DOHH2 (cell line): Measurements from ENCODE around the gene GFAP.

Experiments used
- H3F3A ChIP-seq: fragments of 200-600 bp; sonication (generic), shearing (Covaris generic); 2 replicates; pipeline ENCODE4 v1.6.0; 2016; ENCODE audit warnings: antibody characterized with exemption, mild to moderate bottlenecking; ENCODE audit not compliant: control insufficient read depth, insufficient read depth
- H3K27ac ChIP-seq: fragments of 200-600 bp; sonication (generic); 2 replicates; pipeline ENCODE4 v1.5.1; 2014; ENCODE audit warnings: low read depth, mild to moderate bottlenecking, low read length, moderate library complexity
- H3K27me3 ChIP-seq: fragments of 200-600 bp; sonication (generic); 2 replicates; pipeline ENCODE4 v1.6.1; 2014; ENCODE audit warnings: mild to moderate bottlenecking, low read length, mixed read lengths; ENCODE audit not compliant: control insufficient read depth
- H3K36me3 ChIP-seq: fragments of 200-600 bp; sonication (generic); 2 replicates; pipeline ENCODE4 v1.6.1; 2014; ENCODE audit warnings: mild to moderate bottlenecking, low read length, moderate library complexity, mixed read lengths; ENCODE audit not compliant: control insufficient read depth
- H3K4me1 ChIP-seq: fragments of 200-600 bp; sonication (generic); 2 replicates; pipeline ENCODE4 v1.6.1; 2014; ENCODE audit warnings: mild to moderate bottlenecking, low read length, mixed read lengths; ENCODE audit not compliant: control insufficient read depth
- H3K4me2 ChIP-seq: fragments of 200-600 bp; sonication (generic); 2 replicates; pipeline ENCODE4 v1.6.0; 2014; ENCODE audit warnings: mild to moderate bottlenecking, low read length, moderate library complexity
- H3K4me3 ChIP-seq: fragments of 200-600 bp; sonication (generic); 2 replicates; pipeline ENCODE4 v1.5.1; 2014; ENCODE audit warnings: mild to moderate bottlenecking, low read length, mixed read lengths
- H3K79me2 ChIP-seq: fragments of 200-600 bp; sonication (generic); 2 replicates; pipeline ENCODE4 v1.6.1; 2014; ENCODE audit warnings: mild to moderate bottlenecking, low read length, mixed read lengths; ENCODE audit not compliant: control insufficient read depth
- H3K9me2 ChIP-seq: fragments of 200-600 bp; sonication (generic); replicated peaks from 2 replicates; pipeline ENCODE4 v1.6.1; 2014; ENCODE audit warnings: mild to moderate bottlenecking, low read length, mixed read lengths; ENCODE audit not compliant: control insufficient read depth
- H3K9me3 ChIP-seq: fragments of 200-600 bp; sonication (generic); 2 replicates; pipeline ENCODE4 v1.6.1; 2014; ENCODE audit warnings: antibody characterized with exemption, low read length, mixed read lengths; ENCODE audit not compliant: control insufficient read depth, insufficient read depth
- H4K20me1 ChIP-seq: fragments of 200-600 bp; sonication (generic); 2 replicates; pipeline ENCODE4 v1.6.0; 2014; ENCODE audit warnings: low read depth, mild to moderate bottlenecking, antibody characterized with exemption, low read length, moderate library complexity; ENCODE audit not compliant: control insufficient read depth, insufficient read depth
- CTCF ChIP-seq: fragments of 200-600 bp; sonication (generic); IDR thresholded peaks from one replicate; pipeline ENCODE4 v1.5.1; 2014; ENCODE audit warnings: antibody characterized with exemption, mild to moderate bottlenecking, low read depth, low read length; ENCODE audit not compliant: poor library complexity, severe bottlenecking
- EZH2phosphoT487 ChIP-seq: fragments of 200-600 bp; sonication (generic); IDR thresholded peaks from 2 replicates; pipeline ENCODE4 v1.6.1; 2017; ENCODE audit warnings: borderline replicate concordance, mild to moderate bottlenecking, antibody characterized with exemption, low read length, moderate library complexity, mixed read lengths

GFAP gene

GRCh38 chr17:44898768-44899073 is 16.6 kb downstream of the GFAP start:
- H3K27me3 ChIP-seq, result peaks cover 27% of the 10 kb centered on the region
- H3K9me3 ChIP-seq, result no peaks in the 10 kb centered on the region
- H3K4me3 ChIP-seq, result peak overlapping the region; percentile 81
- H3K27ac ChIP-seq, result peak overlapping the region; percentile 72
- H3K79me2 ChIP-seq, result peaks cover 57% of the 10 kb centered on the region
- peak overlapping the region; percentile 88 for H3K4me2 ChIP-seq
- H3K36me3 ChIP-seq, result peaks cover 21% of the 10 kb centered on the region
- H3K9me2 ChIP-seq, result no peaks in the 10 kb centered on the region
- TF ChIP-seq CTCF (no peak), EZH2phosphoT487 (no peak)
- H4K20me1 ChIP-seq, result no peaks in the 10 kb centered on the region
- H3K4me1 ChIP-seq, result peaks cover 19% of the 10 kb centered on the region
- 0 out of 2 replicates have a peak, but pooled peaks cover 4% of the 10 kb centered on the region for H3F3A ChIP-seq

GRCh38 chr17:44894642-44895041 is 20.7 kb downstream of the GFAP start:
- H3K27ac ChIP-seq, result no peak overlapping the region
- no peaks in the 10 kb centered on the region for H4K20me1 ChIP-seq
- TF ChIP-seq EZH2phosphoT487 (no peak), CTCF (no peak)
- H3K4me3 ChIP-seq, result no peak overlapping the region
- H3K9me3 ChIP-seq, result no peaks in the 10 kb centered on the region
- peaks cover 10% of the 10 kb centered on the region for H3K4me1 ChIP-seq
- peaks cover 95% of the 10 kb centered on the region for H3K79me2 ChIP-seq
- no peak overlapping the region for H3K4me2 ChIP-seq
- H3K9me2 ChIP-seq, result no peaks in the 10 kb centered on the region
- peaks cover 43% of the 10 kb centered on the region for H3K36me3 ChIP-seq
- H3K27me3 ChIP-seq, result no peaks in the 10 kb centered on the region
- H3F3A ChIP-seq, result no peaks in the 10 kb centered on the region

GRCh38 chr17:44892250-44892649 is 23.1 kb downstream of the GFAP start:
- Histone ChIP-seq H3K4me3 (no peak overlapping the region), H3F3A (no peaks in the 10 kb centered on the region), H3K9me3 (no peaks in the 10 kb centered on the region), H3K27me3 (no peaks in the 10 kb centered on the region), H3K36me3 (peaks cover 65% of the 10 kb centered on the region), H3K79me2 (peaks cover 97% of the 10 kb centered on the region), H3K27ac (no peak overlapping the region), H3K4me1 (no peaks in the 10 kb centered on the region), H3K4me2 (no peak overlapping the region), H4K20me1 (no peaks in the 10 kb centered on the region; the same call in 1 of the 2 replicates), H3K9me2 (no peaks in the 10 kb centered on the region)
- TF ChIP-seq CTCF (no peak), EZH2phosphoT487 (no peak)

- Histone ChIP-seq H3K27ac (no peak overlapping the region), H4K20me1 (peaks cover 4% of the 10 kb centered on the region; the same call in 1 of the 2 replicates), H3K4me3 (no peak overlapping the region), H3K79me2 (peaks cover 73% of the 10 kb centered on the region), H3K9me2 (no peaks in the 10 kb centered on the region), H3K27me3 (no peaks in the 10 kb centered on the region), H3K9me3 (no peaks in the 10 kb centered on the region), H3K4me1 (no peaks in the 10 kb centered on the region), H3K36me3 (peaks cover 77% of the 10 kb centered on the region), H3K4me2 (no peak overlapping the region), H3F3A (no peaks in the 10 kb centered on the region)
- TF ChIP-seq CTCF, result no peak
- TF ChIP-seq EZH2phosphoT487, result no peak
These were observed 26.3 kb downstream of the GFAP start for GRCh38 chr17:44889003-44889402.
